ENCODE results near the gene DMAC2. TPM values are rescaled to one million over a fixed set of nuclear protein-coding genes. Genes with fewer than 3 reads are reported as not detected.
A peak's percentile ranks its signal among the peaks of the same experiment; 100 is the strongest.

DMAC2 gene
- total and polyA plus RNA-seq, 2 of the 13 experiments (the other 11 are each of a cell fraction or from before 2014, with no cell fraction given), result 39.0 to 66.0 TPM

DNA sequence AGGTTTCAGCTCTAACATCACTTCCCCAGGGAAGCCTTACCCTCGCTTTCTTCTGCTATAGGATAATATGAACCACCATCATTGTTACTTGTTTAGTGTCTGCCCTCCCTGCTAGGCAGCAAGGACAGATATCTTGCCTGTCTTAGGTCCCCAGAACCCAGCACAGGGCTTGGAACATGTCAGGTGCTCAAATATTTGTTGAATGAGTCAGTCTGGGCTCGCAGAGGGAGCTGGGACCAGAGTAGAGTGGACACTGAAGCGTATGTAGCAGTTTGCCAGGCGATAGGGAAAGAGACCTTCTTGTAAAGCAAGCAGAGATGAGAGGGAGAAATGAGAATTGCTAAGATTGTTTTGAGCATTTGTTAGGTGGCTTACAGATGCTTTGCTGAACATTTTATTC, 30.4 kb downstream of the DMAC2 start (continued):
- peak; percentile 58; the same call in 1 of the 2 replicates for TF ChIP-seq MEF2D (CRISPR knock-in tag; IDR thresholded peaks at IDR 0.05)
- TF ChIP-seq ZNF432 (CRISPR knock-in tag; IDR thresholded peaks at IDR 0.05; ENCODE audit: borderline replicate concordance), result no peak
- no peak for TF ChIP-seq ZNF800 (CRISPR knock-in tag; IDR thresholded peaks at IDR 0.05)
- TF ChIP-seq, protein P1, sequence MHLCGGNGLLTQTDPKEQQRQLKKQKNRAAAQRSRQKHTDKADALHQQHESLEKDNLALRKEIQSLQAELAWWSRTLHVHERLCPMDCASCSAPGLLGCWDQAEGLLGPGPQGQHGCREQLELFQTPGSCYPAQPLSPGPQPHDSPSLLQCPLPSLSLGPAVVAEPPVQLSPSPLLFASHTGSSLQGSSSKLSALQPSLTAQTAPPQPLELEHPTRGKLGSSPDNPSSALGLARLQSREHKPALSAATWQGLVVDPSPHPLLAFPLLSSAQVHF (CRISPR knock-in tag; IDR thresholded peaks at IDR 0.05), result no peak
- no peak for TF ChIP-seq ZSCAN9 (CRISPR knock-in tag; IDR thresholded peaks at IDR 0.05; ENCODE audit: borderline replicate concordance)
- no peak for TF ChIP-seq TOE1 (CRISPR knock-in tag; IDR thresholded peaks at IDR 0.05)
- no peak for TF ChIP-seq ELF3 (CRISPR knock-in tag; IDR thresholded peaks at IDR 0.05)
- TF ChIP-seq GFI1 (CRISPR knock-in tag; IDR thresholded peaks at IDR 0.05; ENCODE audit: borderline replicate concordance), result no peak
- 0 out of 2 replicates have a peak, but pooled peaks have one; percentile 4 for TF ChIP-seq ETV5 (CRISPR knock-in tag; IDR thresholded peaks at IDR 0.05; ENCODE audit: borderline replicate concordance)
- TF ChIP-seq POLR2AphosphoS5 (IDR thresholded peaks at IDR 0.05; ENCODE audit: low read depth, low read length), result peak; percentile 38
- TF ChIP-seq ZNF614 (CRISPR knock-in tag; IDR thresholded peaks at IDR 0.05; ENCODE audit: borderline replicate concordance), result peak; percentile 66; the same call in 1 of the 2 replicates
- no peak for TF ChIP-seq ZNF740 (CRISPR knock-in tag; IDR thresholded peaks at IDR 0.05)
- TF ChIP-seq KDM3A (CRISPR knock-in tag; IDR thresholded peaks at IDR 0.05; ENCODE audit: low read depth), result no peak
- no peak for TF ChIP-seq AHR (CRISPR knock-in tag; IDR thresholded peaks at IDR 0.05)
- TF ChIP-seq MIER3 (CRISPR knock-in tag; IDR thresholded peaks at IDR 0.05; ENCODE audit: borderline replicate concordance), result no peak
- no peak for TF ChIP-seq CHCHD3 (CRISPR knock-in tag; IDR thresholded peaks at IDR 0.05)
- TF ChIP-seq ZNF12 (CRISPR knock-in tag; IDR thresholded peaks at IDR 0.05), result peak; percentile 94
- TF ChIP-seq SATB2 (CRISPR knock-in tag; IDR thresholded peaks at IDR 0.05), result no peak
- no peak for TF ChIP-seq ZNF235 (CRISPR knock-in tag; IDR thresholded peaks at IDR 0.05; ENCODE audit: borderline replicate concordance)
- TF ChIP-seq PAXIP1 (CRISPR knock-in tag; conservative IDR thresholded peaks at IDR 0.05), result peak; percentile 56
- TF ChIP-seq SYNCRIP (IDR thresholded peaks at IDR 0.05; ENCODE audit: insufficient read depth, low read depth, low read length), result no peak
- TF ChIP-seq NFE2 (CRISPR knock-in tag; IDR thresholded peaks at IDR 0.05), result no peak
- TF ChIP-seq SRF (IDR thresholded peaks at IDR 0.05; ENCODE audit: low read depth, low read length), result no peak
- TF ChIP-seq RBAK (CRISPR knock-in tag; IDR thresholded peaks at IDR 0.05), result no peak
- TF ChIP-seq YEATS4 (CRISPR knock-in tag; IDR thresholded peaks at IDR 0.05; ENCODE audit: borderline replicate concordance), result no peak; the same call in 1 of the 2 replicates
- no peak for TF ChIP-seq TP53 (CRISPR knock-in tag; conservative IDR thresholded peaks at IDR 0.05)
- TF ChIP-seq KDM5B (CRISPR knock-in tag; IDR thresholded peaks at IDR 0.05; ENCODE audit: borderline replicate concordance), result no peak

All from HepG2 (cell line).